SK-N-SH treated with all-trans-retinoic acid at 6 μM for 48 hours (cell line): Measurements from ENCODE around the gene REV3L.
A peak's percentile ranks its signal among the peaks of the same experiment; 100 is the strongest.

Source experiments
- ATAC-seq: fragments of 200-7000 bp; cut with Tn5 transposase; 3 replicates; pipeline ENCODE4 v1.9.1; 2020; ENCODE audit warnings: mild to moderate bottlenecking, moderate library complexity
- ARNTL ChIP-seq: fragments of 450-650 bp; formaldehyde crosslinking; IDR thresholded peaks from 2 replicates; pipeline ENCODE4 v1.5.0; 2020; ENCODE audit warnings: low read depth, mild to moderate bottlenecking, moderate library complexity, borderline replicate concordance
- BACH2 ChIP-seq: fragments of 250-450 bp; sonication (Bioruptor Pico); IDR thresholded peaks from 2 replicates; pipeline ENCODE4 v1.9.0; 2021; ENCODE audit warnings: mild to moderate bottlenecking, borderline replicate concordance
- CREB5 ChIP-seq: fragments of 250-450 bp; sonication (Bioruptor Pico); IDR thresholded peaks from 2 replicates; pipeline ENCODE4 v1.5.1; 2020; ENCODE audit warnings: low read depth, mild to moderate bottlenecking, moderate library complexity
- CSDC2 ChIP-seq: fragments of 250-450 bp; sonication (Bioruptor Pico); IDR thresholded peaks from 2 replicates; pipeline ENCODE4 v1.5.0; 2020; ENCODE audit warnings: mild to moderate bottlenecking, moderate library complexity
- CSRNP3 ChIP-seq: fragments of 250-450 bp; sonication (Bioruptor Pico); IDR thresholded peaks from 2 replicates; pipeline ENCODE4 v1.5.1; 2021; ENCODE audit warnings: mild to moderate bottlenecking, moderate library complexity
- GLIS3 ChIP-seq: fragments of 250-450 bp; sonication (Bioruptor Pico); IDR thresholded peaks from 2 replicates; pipeline ENCODE4 v1.5.0; 2020; ENCODE audit warnings: mild to moderate bottlenecking, moderate library complexity
- ISL1 ChIP-seq: fragments of 250-450 bp; sonication (Bioruptor Pico); IDR thresholded peaks from 2 replicates; pipeline ENCODE4 v2.1.2; 2022; ENCODE audit warnings: mild to moderate bottlenecking, moderate library complexity
- OSR1 ChIP-seq: fragments of 250-450 bp; sonication (Bioruptor Pico); IDR thresholded peaks from 2 replicates; pipeline ENCODE4 v1.8.0; 2022; ENCODE audit warnings: moderate library complexity, mild to moderate bottlenecking, inconsistent platforms
- PATZ1 ChIP-seq: fragments of 250-450 bp; sonication (Bioruptor Pico); IDR thresholded peaks from 2 replicates; pipeline ENCODE4 v1.8.0; 2020; ENCODE audit warnings: mild to moderate bottlenecking, moderate library complexity, borderline replicate concordance
- POU6F1 ChIP-seq: fragments of 250-450 bp; sonication (Bioruptor Pico); IDR thresholded peaks from 2 replicates; pipeline ENCODE4 v1.8.0; 2021; ENCODE audit warnings: low read depth, mild to moderate bottlenecking, moderate library complexity, borderline replicate concordance
- PPARA ChIP-seq: fragments of 250-450 bp; sonication (Bioruptor Pico); IDR thresholded peaks from 2 replicates; pipeline ENCODE4 v1.5.0; 2020; ENCODE audit warnings: mild to moderate bottlenecking, borderline replicate concordance
- RARB ChIP-seq: fragments of 250-450 bp; sonication (Bioruptor Pico); IDR thresholded peaks from 2 replicates; pipeline ENCODE4 v1.8.0; 2021; ENCODE audit warnings: mild to moderate bottlenecking, moderate library complexity
- TCF4 ChIP-seq: fragments of 250-450 bp; sonication (Bioruptor Pico); IDR thresholded peaks from 2 replicates; pipeline ENCODE4 v1.8.0; 2021; ENCODE audit warnings: mild to moderate bottlenecking, moderate library complexity, borderline replicate concordance
- TOX ChIP-seq: fragments of 250-450 bp; sonication (Bioruptor Pico); IDR thresholded peaks from 2 replicates; pipeline ENCODE4 v1.8.0; 2021; ENCODE audit warnings: mild to moderate bottlenecking, moderate library complexity, borderline replicate concordance
- ZC3H10 ChIP-seq: fragments of 250-450 bp; sonication (Bioruptor Pico); IDR thresholded peaks from 2 replicates; pipeline ENCODE4 v1.5.1; 2021; ENCODE audit warnings: mild to moderate bottlenecking, moderate library complexity
- ZFP3 ChIP-seq: fragments of 250-450 bp; sonication (Bioruptor Pico); IDR thresholded peaks from 2 replicates; pipeline ENCODE4 v1.5.0; 2020; ENCODE audit warnings: mild to moderate bottlenecking, moderate library complexity
- ZNF565 ChIP-seq: fragments of 450-650 bp; formaldehyde crosslinking; conservative IDR thresholded peaks from 2 replicates; pipeline ENCODE4 v1.5.0; 2020; ENCODE audit warnings: low read depth, mild to moderate bottlenecking, moderate library complexity
- ZNF8 ChIP-seq: fragments of 450-650 bp; formaldehyde crosslinking; IDR thresholded peaks from 2 replicates; pipeline ENCODE4 v1.5.0; 2020; ENCODE audit warnings: mild to moderate bottlenecking, moderate library complexity

The REV3L gene

GRCh38 chr6:111416529-111416928 lies 66.5 kb downstream of the REV3L start:
- no peak; the same call in 2 of the 3 replicates for ATAC-seq
- TF ChIP-seq RARB (no peak), ARNTL (CRISPR knock-in tag) (no peak), ZNF8 (CRISPR knock-in tag) (no peak), CREB5 (CRISPR knock-in tag) (no peak), PATZ1 (CRISPR knock-in tag) (no peak)

- peak; percentile 30; the same call in 2 of the 3 replicates for ATAC-seq
- TF ChIP-seq CREB5 (CRISPR knock-in tag) = 0 out of 2 replicates have a peak, but pooled peaks have one; percentile 36
- peak; percentile 95 for TF ChIP-seq ISL1
- no peak for TF ChIP-seq ZNF8 (CRISPR knock-in tag)
- TF ChIP-seq PATZ1 (CRISPR knock-in tag) = no peak
- peak; percentile 34; the same call in 1 of the 2 replicates for TF ChIP-seq ZFP3
- TF ChIP-seq TCF4 (CRISPR knock-in tag) = peak; percentile 63; the same call in 1 of the 2 replicates
Measured at GRCh38 chr6:111414373-111414772, 68.6 kb downstream of the REV3L start.

- no peak for ATAC-seq
- TF ChIP-seq ZFP3 (no peak), OSR1 (CRISPR knock-in tag) (no peak), RARB (no peak), ZC3H10 (CRISPR knock-in tag) (no peak), CSRNP3 (CRISPR knock-in tag) (no peak), TOX (CRISPR knock-in tag) (no peak), ZNF565 (CRISPR knock-in tag) (no peak), POU6F1 (no peak), TCF4 (CRISPR knock-in tag) (no peak), GLIS3 (no peak), PPARA (CRISPR knock-in tag) (no peak), BACH2 (no peak), CSDC2 (CRISPR knock-in tag) (no peak)
Measured at GRCh38 chr6:111411978-111412566, 70.9 kb downstream of the REV3L start.

- ATAC-seq = no peak
- TF ChIP-seq ISL1 (no peak), ZNF8 (CRISPR knock-in tag) (no peak), RARB (no peak), GLIS3 (no peak)
- TF ChIP-seq, all 23 proteins: peak for 0
Measured at GRCh38 chr6:111411046-111411445, 72.0 kb downstream of the REV3L start.
